Liver (tissue), 9 donors: Measurements from ENCODE around the gene CHD5. TPM values are rescaled to one million over a fixed set of nuclear protein-coding genes. Genes with fewer than 3 reads are reported as not detected.

Experiments
- DNase-seq: peaks from one replicate; pipeline ENCODE4 v3.0.0-alpha.2; 2017; ENCODE audit warnings: low spot score
- H3K27ac ChIP-seq, 2 donors: one replicate each; pipeline ENCODE4 v1.7.0; 2013; ENCODE audit warnings: inconsistent platforms in 2 of 2, low read length in 2 of 2, control low read depth in 1 of 2, low read depth in 1 of 2, mild to moderate bottlenecking in 1 of 2
- H3K27me3 ChIP-seq, 4 donors: one replicate each; pipeline versions ENCODE4 v1.6.1 to v1.7.0; 2013; ENCODE audit warnings: low read length in 3 of 4, inconsistent platforms in 1 of 4, mild to moderate bottlenecking in 1 of 4, moderate library complexity in 1 of 4; ENCODE audit not compliant: control insufficient read depth in 4 of 4, insufficient read depth in 4 of 4
- H3K36me3 ChIP-seq, 4 donors: one replicate each; pipeline versions ENCODE4 v1.6.1 to v1.7.0; 2013; ENCODE audit warnings: low read length in 3 of 4, mild to moderate bottlenecking in 3 of 4, low read depth in 1 of 4, moderate library complexity in 1 of 4; ENCODE audit not compliant: control insufficient read depth in 4 of 4, insufficient read depth in 3 of 4
- H3K4me1 ChIP-seq, 4 donors: one replicate each; pipeline versions ENCODE4 v1.6.1 to v1.7.0; 2013; ENCODE audit warnings: low read length in 3 of 4, mild to moderate bottlenecking in 3 of 4, moderate library complexity in 1 of 4; ENCODE audit not compliant: control insufficient read depth in 4 of 4, insufficient read depth in 4 of 4
- H3K4me3 ChIP-seq, 3 donors: one replicate each; pipeline versions ENCODE4 v1.6.1 to v1.7.0; 2013; ENCODE audit warnings: low read length in 3 of 3, control low read depth in 1 of 3, low read depth in 1 of 3, mild to moderate bottlenecking in 1 of 3
- H3K9ac ChIP-seq, 2 donors: one replicate each; pipeline ENCODE4 v1.7.0; 2013; ENCODE audit warnings: low read length in 2 of 2, mild to moderate bottlenecking in 2 of 2, moderate library complexity in 2 of 2, control low read depth in 1 of 2, low read depth in 1 of 2
- H3K9me3 ChIP-seq, 4 donors: one replicate each; pipeline versions ENCODE4 v1.6.1 to v1.7.0; 2013; ENCODE audit warnings: low read length in 3 of 4; ENCODE audit not compliant: control insufficient read depth in 4 of 4
- EGR1 ChIP-seq, 2 donors: IDR thresholded peaks; 2 replicates each; pipeline ENCODE4 v1.6.1; 2016 to 2018; ENCODE audit warnings: antibody characterized with exemption in 2 of 2, low read depth in 2 of 2
- FOXA1 ChIP-seq: IDR thresholded peaks from 2 replicates; pipeline ENCODE4 v1.6.1; 2016; ENCODE audit warnings: antibody characterized with exemption
- FOXA2 ChIP-seq: IDR thresholded peaks from 2 replicates; pipeline ENCODE4 v1.6.1; 2016; ENCODE audit warnings: antibody characterized with exemption
- GABPA ChIP-seq, 2 donors: IDR thresholded peaks in 1 of 2; conservative IDR thresholded peaks in 1 of 2; 2 replicates each; pipeline ENCODE4 v1.6.1; 2016; ENCODE audit warnings: antibody characterized with exemption in 2 of 2, mild to moderate bottlenecking in 1 of 2, moderate library complexity in 1 of 2
- HNF4A ChIP-seq, 2 donors: conservative IDR thresholded peaks; 2 replicates each; pipeline ENCODE4 v1.6.1; 2016; ENCODE audit warnings: antibody characterized with exemption in 2 of 2, mild to moderate bottlenecking in 2 of 2
- HNF4G ChIP-seq: IDR thresholded peaks from 2 replicates; pipeline ENCODE4 v1.6.1; 2016; ENCODE audit warnings: antibody characterized with exemption
- JUND ChIP-seq, 2 donors: IDR thresholded peaks; 2 replicates each; pipeline ENCODE4 v1.6.1; 2016; ENCODE audit warnings: antibody characterized with exemption in 2 of 2
- NR2F2 ChIP-seq: IDR thresholded peaks from 2 replicates; pipeline ENCODE4 v1.6.1; 2016; ENCODE audit warnings: antibody characterized with exemption
- RAD21 ChIP-seq, 2 donors: IDR thresholded peaks; 2 replicates each; pipeline ENCODE4 v1.6.1; 2016; ENCODE audit warnings: antibody characterized with exemption in 2 of 2, mild to moderate bottlenecking in 2 of 2
- RXRA ChIP-seq, 2 donors: IDR thresholded peaks; 2 replicates each; pipeline ENCODE4 v1.6.1; 2017 to 2018; ENCODE audit warnings: antibody characterized with exemption in 2 of 2, mild to moderate bottlenecking in 1 of 2
- SP1 ChIP-seq: IDR thresholded peaks from 2 replicates; pipeline ENCODE4 v1.6.1; 2018; ENCODE audit warnings: antibody characterized with exemption, mild to moderate bottlenecking
- TAF1 ChIP-seq: conservative IDR thresholded peaks from 2 replicates; pipeline ENCODE4 v1.6.1; 2016; ENCODE audit warnings: antibody characterized with exemption, mild to moderate bottlenecking
- YY1 ChIP-seq: IDR thresholded peaks from 2 replicates; pipeline ENCODE4 v1.6.1; 2016; ENCODE audit warnings: antibody characterized with exemption, mild to moderate bottlenecking
- WGBS: extraction: QIAGEN DNeasy Blood & Tissue Kit; methylation state at CpG from one replicate; pipeline ENCODE4 v1.1.7; 2013; 5-methylcytosine and 5-hydroxymethylcytosine counted together
- polyA plus RNA-seq, 2 donors: library from polyadenylated mRNA; stranded (reverse) in 1 of 2; unstranded in 1 of 2; fragments of 200-250 nt in 1 of 2; fragments of >200 nt in 1 of 2; fragmentation: Nextera tagmentation in 1 of 2; extraction: Ambion mirVana in 1 of 2; gene quantifications; one replicate each; pipeline versions ENCODE4 v1.2.1 to v1.2.3, GENCODE V29; 2013 to 2015
- total RNA-seq, 2 donors: library from RNA; depleted of rRNA; stranded (reverse); fragments of >200 nt; gene quantifications; one replicate each; pipeline ENCODE4 v1.2.3, GENCODE V29; 2014
- TF ChIP-seq, protein P1 (sequence below): IDR thresholded peaks from 2 replicates; pipeline ENCODE4 v1.6.1; 2016; ENCODE audit warnings: antibody characterized with exemption
- TF ChIP-seq, protein P2 (sequence below): IDR thresholded peaks from 2 replicates; pipeline ENCODE4 v1.6.1; 2016; ENCODE audit warnings: antibody characterized with exemption, mild to moderate bottlenecking
- TF ChIP-seq, protein P3 (sequence below): IDR thresholded peaks from 2 replicates; pipeline ENCODE4 v1.6.1; 2016; ENCODE audit warnings: antibody characterized with exemption
- TF ChIP-seq, protein P4 (sequence below): fragments of 150-350 bp; IDR thresholded peaks from 2 replicates; pipeline ENCODE4 v1.5.1; 2017; ENCODE audit warnings: improper control_type of control experiment, low read depth, low read length; ENCODE audit not compliant: missing input control
- donor health status: healthy.
- donor health status: healthy.
- donor health status: healthy.
- donor health status: healthy.
- donor health status: healthy.

CHD5 gene
- total RNA-seq: under 1 TPM; under 0.01 to 0.08 TPM
- not detected for polyA plus RNA-seq

DNA sequence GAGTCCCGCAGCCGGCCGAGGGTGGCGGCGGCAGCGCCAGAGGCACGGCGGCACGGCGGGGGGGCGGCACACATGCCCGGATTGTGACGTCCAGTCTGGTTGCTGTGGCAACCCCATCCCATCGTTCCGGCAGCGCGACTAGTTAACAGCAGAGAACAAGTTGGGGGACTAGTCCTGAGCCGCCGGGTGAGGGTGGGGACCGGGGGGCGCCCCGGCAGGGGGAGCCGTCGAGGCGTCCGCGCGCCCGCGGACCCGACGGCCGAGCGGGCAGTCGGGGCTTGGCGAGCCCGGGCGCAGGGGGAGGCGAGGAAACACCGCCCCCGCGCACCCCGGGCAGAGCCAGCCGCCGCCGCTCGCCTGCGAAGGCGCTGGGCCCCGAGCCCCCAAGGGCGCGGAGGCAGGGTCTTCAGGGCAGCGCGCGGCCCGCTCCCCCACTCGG lies at the start of gene CHD5:
Gene CHD5 (minus strand): TSS at position 54 of the 439 bp plus-strand sequence. CDS start 298 bp downstream, outside the sequence.
- WGBS: 5% methylated on average over 57 of the region's 57 CpGs
- Histone ChIP-seq H3K9ac (no peak within 1 kb of the TSS), H3K9me3 (peaks cover 0 to under 1% (median 0%) of the 10 kb centered on the region in 4 donors), H3K4me1 (peaks cover 2 to 4% (median 3%) of the 10 kb centered on the region in 4 donors), H3K27me3 (peaks cover 3 to 13% (median 6%) of the 10 kb centered on the region in 4 donors), H3K36me3 (peaks cover 0 to 3% (median under 1%) of the 10 kb centered on the region in 4 donors), H3K27ac (no peak within 1 kb of the TSS), H3K4me3 (peak within 1 kb of the TSS in 1 of 3 donors; percentile 25)
- TF ChIP-seq RAD21 (IDR thresholded peaks at IDR 0.05) (no peak), FOXA1 (no peak), GABPA (IDR thresholded peaks at IDR 0.05 in 1 of 2, conservative IDR thresholded peaks at IDR 0.05 in 1 of 2) (no peak), FOXA2 (no peak), RXRA (IDR thresholded peaks at IDR 0.05) (no peak), YY1 (no peak), SP1 (no peak), TAF1 (no peak), HNF4G (no peak), EGR1 (IDR thresholded peaks at IDR 0.05; ENCODE audit: low read depth in 2 of 2) (no peak), NR2F2 (no peak), HNF4A (conservative IDR thresholded peaks at IDR 0.05) (no peak)
- TF ChIP-seq, protein P1, sequence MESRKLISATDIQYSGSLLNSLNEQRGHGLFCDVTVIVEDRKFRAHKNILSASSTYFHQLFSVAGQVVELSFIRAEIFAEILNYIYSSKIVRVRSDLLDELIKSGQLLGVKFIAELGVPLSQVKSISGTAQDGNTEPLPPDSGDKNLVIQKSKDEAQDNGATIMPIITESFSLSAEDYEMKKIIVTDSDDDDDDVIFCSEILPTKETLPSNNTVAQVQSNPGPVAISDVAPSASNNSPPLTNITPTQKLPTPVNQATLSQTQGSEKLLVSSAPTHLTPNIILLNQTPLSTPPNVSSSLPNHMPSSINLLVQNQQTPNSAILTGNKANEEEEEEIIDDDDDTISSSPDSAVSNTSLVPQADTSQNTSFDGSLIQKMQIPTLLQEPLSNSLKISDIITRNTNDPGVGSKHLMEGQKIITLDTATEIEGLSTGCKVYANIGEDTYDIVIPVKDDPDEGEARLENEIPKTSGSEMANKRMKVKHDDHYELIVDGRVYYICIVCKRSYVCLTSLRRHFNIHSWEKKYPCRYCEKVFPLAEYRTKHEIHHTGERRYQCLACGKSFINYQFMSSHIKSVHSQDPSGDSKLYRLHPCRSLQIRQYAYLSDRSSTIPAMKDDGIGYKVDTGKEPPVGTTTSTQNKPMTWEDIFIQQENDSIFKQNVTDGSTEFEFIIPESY: no peak
- TF ChIP-seq, protein P2, sequence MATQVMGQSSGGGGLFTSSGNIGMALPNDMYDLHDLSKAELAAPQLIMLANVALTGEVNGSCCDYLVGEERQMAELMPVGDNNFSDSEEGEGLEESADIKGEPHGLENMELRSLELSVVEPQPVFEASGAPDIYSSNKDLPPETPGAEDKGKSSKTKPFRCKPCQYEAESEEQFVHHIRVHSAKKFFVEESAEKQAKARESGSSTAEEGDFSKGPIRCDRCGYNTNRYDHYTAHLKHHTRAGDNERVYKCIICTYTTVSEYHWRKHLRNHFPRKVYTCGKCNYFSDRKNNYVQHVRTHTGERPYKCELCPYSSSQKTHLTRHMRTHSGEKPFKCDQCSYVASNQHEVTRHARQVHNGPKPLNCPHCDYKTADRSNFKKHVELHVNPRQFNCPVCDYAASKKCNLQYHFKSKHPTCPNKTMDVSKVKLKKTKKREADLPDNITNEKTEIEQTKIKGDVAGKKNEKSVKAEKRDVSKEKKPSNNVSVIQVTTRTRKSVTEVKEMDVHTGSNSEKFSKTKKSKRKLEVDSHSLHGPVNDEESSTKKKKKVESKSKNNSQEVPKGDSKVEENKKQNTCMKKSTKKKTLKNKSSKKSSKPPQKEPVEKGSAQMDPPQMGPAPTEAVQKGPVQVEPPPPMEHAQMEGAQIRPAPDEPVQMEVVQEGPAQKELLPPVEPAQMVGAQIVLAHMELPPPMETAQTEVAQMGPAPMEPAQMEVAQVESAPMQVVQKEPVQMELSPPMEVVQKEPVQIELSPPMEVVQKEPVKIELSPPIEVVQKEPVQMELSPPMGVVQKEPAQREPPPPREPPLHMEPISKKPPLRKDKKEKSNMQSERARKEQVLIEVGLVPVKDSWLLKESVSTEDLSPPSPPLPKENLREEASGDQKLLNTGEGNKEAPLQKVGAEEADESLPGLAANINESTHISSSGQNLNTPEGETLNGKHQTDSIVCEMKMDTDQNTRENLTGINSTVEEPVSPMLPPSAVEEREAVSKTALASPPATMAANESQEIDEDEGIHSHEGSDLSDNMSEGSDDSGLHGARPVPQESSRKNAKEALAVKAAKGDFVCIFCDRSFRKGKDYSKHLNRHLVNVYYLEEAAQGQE: no peak
- TF ChIP-seq, protein P3, sequence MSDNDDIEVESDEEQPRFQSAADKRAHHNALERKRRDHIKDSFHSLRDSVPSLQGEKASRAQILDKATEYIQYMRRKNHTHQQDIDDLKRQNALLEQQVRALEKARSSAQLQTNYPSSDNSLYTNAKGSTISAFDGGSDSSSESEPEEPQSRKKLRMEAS: no peak
- DNase-seq: no peak

DNA sequence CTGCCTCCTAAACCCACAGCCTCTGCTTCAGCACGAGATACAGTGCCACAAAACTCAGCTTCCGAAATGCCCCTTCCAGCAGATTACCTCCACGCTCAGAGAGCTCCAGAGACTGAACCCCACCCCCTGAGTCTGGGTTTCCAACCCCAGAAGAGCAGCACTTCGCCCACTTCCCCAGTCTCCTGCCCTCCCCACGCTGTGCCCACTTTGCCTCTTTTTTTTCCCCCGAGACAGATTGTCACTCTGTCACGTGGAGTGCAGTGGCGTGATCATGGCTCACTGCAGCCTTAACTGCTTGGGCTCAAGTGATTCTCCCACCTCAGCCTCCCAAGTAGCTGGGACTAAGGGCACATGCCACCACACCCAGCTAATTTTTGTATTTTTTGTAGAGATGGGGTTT lies 45.5 kb upstream of the CHD5 start:
- no peaks in the 10 kb centered on the region for H3K9me3 ChIP-seq
- H3K4me1 ChIP-seq: no peaks in the 10 kb centered on the region
- H3K27ac ChIP-seq: no peak overlapping the region
- 97% methylated on average over 8 of the region's 8 CpGs for WGBS
- no peaks in the 10 kb centered on the region for H3K27me3 ChIP-seq
- H3K4me3 ChIP-seq: no peak overlapping the region
- no peak for DNase-seq
- peaks cover 9 to 57% (median 33%) of the 10 kb centered on the region in 4 donors for H3K36me3 ChIP-seq
- H3K9ac ChIP-seq: no peak overlapping the region
- no peak for TF ChIP-seq HNF4A (conservative IDR thresholded peaks at IDR 0.05)
- TF ChIP-seq, protein P3: no peak
- TF ChIP-seq, protein P1: no peak
- no peak for TF ChIP-seq YY1
- TF ChIP-seq FOXA2: no peak
- TF ChIP-seq, protein P4, sequence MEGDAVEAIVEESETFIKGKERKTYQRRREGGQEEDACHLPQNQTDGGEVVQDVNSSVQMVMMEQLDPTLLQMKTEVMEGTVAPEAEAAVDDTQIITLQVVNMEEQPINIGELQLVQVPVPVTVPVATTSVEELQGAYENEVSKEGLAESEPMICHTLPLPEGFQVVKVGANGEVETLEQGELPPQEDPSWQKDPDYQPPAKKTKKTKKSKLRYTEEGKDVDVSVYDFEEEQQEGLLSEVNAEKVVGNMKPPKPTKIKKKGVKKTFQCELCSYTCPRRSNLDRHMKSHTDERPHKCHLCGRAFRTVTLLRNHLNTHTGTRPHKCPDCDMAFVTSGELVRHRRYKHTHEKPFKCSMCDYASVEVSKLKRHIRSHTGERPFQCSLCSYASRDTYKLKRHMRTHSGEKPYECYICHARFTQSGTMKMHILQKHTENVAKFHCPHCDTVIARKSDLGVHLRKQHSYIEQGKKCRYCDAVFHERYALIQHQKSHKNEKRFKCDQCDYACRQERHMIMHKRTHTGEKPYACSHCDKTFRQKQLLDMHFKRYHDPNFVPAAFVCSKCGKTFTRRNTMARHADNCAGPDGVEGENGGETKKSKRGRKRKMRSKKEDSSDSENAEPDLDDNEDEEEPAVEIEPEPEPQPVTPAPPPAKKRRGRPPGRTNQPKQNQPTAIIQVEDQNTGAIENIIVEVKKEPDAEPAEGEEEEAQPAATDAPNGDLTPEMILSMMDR: no peak
- TF ChIP-seq RXRA (IDR thresholded peaks at IDR 0.05): no peak
- no peak for TF ChIP-seq HNF4G
- no peak for TF ChIP-seq TAF1
- no peak for TF ChIP-seq SP1
- TF ChIP-seq JUND (IDR thresholded peaks at IDR 0.05): no peak
- no peak for TF ChIP-seq EGR1 (IDR thresholded peaks at IDR 0.05; ENCODE audit: low read depth in 2 of 2)
- no peak for TF ChIP-seq RAD21 (IDR thresholded peaks at IDR 0.05)
- no peak for TF ChIP-seq FOXA1
- TF ChIP-seq, protein P2: no peak
- no peak for TF ChIP-seq NR2F2
- TF ChIP-seq GABPA (IDR thresholded peaks at IDR 0.05 in 1 of 2, conservative IDR thresholded peaks at IDR 0.05 in 1 of 2): no peak
